GM12801 (cell line): ENCODE measurements around the gene SUPT3H.

ENCODE experiments used
- CTCF ChIP-seq: IDR thresholded peaks from one replicate; pipeline ENCODE4 v1.5.1; 2011; ENCODE audit warnings: control low read depth; ENCODE audit not compliant: insufficient read length; ENCODE audit errors: extremely low read depth

Gene SUPT3H

DNA sequence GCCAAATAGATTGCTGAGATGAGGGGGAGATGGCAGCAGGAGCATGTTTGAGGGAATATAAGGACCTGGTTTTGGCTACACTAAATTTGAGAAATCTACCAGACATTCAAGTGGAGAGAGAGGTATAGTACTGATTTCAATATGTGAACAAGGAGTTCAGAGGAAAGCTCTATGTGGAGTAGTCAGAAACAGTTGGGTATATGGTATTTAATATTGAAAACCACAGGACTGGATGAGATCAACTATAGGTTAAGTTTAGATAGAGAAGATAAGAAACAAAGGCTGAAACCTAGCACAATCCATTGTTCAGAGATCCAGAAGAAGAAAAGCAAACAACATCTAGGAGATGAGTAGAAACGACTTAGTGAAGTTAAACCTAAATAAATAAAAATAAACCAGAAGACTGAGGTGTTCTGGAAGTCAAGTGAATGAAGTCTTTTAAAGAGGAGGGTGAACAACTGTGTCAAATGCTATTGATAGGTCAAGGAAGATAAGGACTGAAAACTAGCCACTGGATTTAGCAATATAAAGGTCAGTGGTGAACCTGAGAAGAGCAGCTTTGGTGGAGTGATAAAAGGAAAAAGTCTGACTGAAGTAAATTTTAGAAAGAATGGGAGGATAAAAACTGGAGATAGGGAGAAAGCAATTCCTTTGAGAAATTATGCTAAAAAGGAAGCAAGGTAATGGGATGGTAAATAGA is 170.8 kb downstream of the SUPT3H start:
- no peak for TF ChIP-seq CTCF

DNA sequence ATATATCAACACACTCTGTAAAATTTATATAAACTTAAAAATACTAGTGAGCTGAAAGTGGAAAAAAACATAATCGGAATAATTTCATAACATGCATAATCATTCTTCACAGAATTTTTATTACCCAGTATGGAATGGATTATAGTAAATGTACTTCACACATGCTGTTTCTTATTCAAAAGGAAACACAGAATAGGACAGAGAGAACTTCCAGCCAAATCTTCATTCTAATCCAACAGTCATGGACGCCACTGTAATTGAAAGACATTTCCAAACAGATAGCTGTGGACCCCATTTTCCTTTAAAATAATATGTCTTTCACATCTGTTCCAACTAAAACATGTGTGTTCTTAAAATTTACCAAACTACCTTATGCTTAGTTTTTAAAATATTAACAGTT is 176.2 kb downstream of the SUPT3H start:
- no peak for TF ChIP-seq CTCF

DNA sequence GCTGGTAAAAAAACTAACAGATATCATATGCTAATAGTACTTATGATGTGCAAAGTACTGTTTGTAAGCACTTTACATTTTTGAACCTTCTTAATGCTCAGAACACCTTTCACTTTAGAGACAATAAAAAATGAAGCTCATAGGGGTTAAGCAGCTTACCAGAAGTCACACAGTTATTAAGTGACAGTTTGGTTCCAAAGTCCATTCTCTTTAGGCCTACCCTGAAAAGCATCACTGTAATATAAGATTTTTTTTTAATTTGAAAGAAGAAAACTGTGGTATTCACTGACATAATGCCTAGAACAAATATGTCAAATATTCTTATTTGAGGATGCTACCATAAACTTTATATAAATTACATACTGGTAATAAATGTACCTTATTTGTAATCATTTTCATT is 177.2 kb downstream of the SUPT3H start:
- TF ChIP-seq CTCF, result no peak

GRCh38 chr6:45199554-45199953 is 178.2 kb downstream of the SUPT3H start:
- TF ChIP-seq CTCF, result no peak

GRCh38 chr6:45196121-45196520 is 181.6 kb downstream of the SUPT3H start:
- TF ChIP-seq CTCF, result no peak

- TF ChIP-seq CTCF, result no peak
Observed at GRCh38 chr6:45195137-45195536, 182.6 kb downstream of the SUPT3H start.

- no peak for TF ChIP-seq CTCF
Observed at GRCh38 chr6:45192556-45192955, 185.2 kb downstream of the SUPT3H start.

GRCh38 chr6:45191414-45191813 is 186.3 kb downstream of the SUPT3H start:
- no peak for TF ChIP-seq CTCF
